Stimulated activated naive CD4-positive, alpha-beta T cell treated with Interleukin-2 at 50 U/mL for 16 hours (primary cell): ENCODE measurements around the gene PON1.

Experiments used
- DNase-seq: peaks from one replicate; lab custom pipeline; 2025; lab: John Stamatoyannopoulos, UW

The PON1 gene

DNA sequence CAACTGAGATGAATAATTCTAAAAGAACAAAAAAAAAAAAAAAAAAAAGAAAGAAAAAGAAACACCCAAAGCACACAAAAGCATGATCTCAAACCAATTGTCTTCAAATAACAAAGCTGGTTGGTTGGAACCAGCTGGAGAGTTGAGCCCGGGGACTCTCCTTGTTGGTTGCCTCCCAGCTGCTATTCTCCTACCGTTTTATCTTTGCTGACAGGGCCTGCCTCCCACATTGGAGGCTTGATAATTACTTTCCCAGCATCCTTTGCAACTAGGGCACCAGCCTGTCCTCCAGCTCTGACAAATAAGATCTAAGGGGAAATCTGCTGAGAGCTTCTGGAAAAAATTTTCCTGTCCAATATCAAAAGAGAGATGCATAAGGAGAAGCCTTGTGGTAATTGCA lies 6.8 kb downstream of the PON1 start:
- DNase-seq: no peak

- no peak for DNase-seq
Observed at GRCh38 chr7:95316588-95316987, 7.7 kb downstream of the PON1 start.

- no peak for DNase-seq
Observed at GRCh38 chr7:95312561-95312960, 11.8 kb downstream of the PON1 start.

DNA sequence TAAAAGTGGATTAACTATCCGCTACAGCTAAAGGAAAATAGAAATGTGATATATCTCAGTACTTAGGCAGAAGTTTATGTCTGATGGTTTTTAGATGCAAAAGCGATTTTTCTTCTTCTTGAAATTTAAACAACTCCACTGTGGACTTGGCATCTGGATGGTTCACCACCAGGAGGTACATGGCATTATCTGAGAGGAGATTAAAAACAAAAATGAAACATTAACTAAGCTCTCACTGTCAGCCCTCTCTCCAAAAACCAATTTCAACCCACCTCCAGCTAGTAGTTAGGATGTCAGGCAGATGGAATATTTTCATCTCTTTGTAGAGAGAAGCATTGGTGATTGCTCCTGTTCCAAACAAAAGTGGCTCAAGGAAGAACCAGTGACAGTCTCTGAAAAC lies 12.9 kb downstream of the PON1 start:
- no peak for DNase-seq

- DNase-seq: no peak
Observed at GRCh38 chr7:95309951-95310350, 14.4 kb downstream of the PON1 start.

DNA sequence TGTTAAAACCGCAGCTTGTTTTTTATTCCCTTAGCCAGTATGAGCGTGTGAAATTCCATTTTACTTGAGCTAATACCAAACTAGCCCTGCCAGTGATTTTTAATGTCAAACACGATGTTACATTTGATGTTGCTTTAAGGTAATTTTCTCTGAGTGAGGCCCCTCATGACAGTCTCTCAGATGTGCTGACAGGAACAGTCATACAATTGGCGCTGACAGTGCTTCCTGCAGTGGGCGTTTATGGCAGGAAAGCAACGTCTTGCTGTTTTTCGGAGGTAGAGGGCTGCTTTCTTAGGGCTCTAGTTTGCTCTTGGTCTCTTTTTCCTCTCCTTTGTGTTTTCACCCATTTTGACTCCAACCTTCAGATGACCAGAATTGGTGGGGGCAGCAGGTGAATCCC lies 19.3 kb downstream of the PON1 start:
- no peak for DNase-seq

GRCh38 chr7:95303013-95303905 lies 21.1 kb downstream of the PON1 start:
- no peak for DNase-seq

DNA sequence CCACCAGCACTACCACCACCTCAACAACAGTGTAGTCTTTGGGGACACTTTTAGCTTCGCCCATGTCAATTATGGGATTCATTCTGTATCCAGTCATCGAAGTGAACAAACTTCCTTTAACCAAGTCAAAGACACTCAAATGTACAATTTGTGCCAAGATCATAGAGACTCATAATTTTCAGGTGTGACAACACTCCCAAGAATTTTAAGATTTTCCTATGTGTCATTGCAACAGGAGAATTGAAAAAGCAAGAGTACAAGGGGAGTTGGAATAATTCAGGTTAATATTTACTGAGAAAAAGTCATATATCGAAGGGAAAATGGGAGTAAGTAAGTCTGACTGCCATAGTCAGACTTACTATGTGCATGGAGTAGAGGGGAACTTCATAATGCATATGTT lies 26.2 kb downstream of the PON1 start:
- DNase-seq: no peak

DNA sequence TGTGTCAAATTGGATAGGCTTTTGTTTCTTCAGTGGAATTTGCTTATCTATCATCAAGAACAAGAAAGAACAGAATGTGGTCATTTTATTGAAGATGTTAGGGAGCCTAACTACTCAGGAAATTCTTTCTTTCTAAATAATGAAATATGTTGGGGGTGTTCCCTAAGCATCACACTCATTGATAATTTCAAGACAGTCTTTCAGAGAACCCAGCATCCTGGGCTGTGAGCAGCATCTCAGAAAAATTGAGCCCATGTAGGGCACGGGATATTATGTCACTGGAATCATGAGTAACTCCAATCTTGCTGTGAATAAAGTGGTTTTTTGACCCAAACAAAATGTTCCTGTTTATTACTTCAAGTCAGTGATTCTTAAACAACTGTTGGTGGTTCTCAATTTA lies 27.3 kb downstream of the PON1 start:
- no peak for DNase-seq

DNA sequence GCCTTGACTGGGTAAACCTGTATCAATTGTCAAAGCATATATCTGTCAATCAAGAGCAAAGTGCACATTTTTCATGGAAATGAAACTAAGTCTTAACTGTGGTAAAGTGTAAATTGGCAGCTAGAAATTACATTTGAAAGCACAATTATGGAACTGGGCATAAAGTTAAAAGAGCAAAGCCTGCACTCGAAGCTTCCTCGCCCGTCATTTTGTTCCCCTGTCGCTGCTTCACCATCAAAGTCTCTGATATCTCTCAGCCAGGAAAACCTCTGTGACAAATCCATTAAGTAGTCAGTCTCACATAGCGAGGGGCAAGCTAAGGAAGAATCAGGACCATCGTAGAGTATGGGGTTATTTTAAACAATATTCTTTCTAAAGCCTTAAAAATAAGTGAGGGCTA lies 27.9 kb downstream of the PON1 start:
- DNase-seq: no peak

GRCh38 chr7:95295397-95295796 lies 28.9 kb downstream of the PON1 start:
- no peak for DNase-seq

GRCh38 chr7:95290166-95290830 lies 34.0 kb downstream of the PON1 start:
- DNase-seq: no peak

GRCh38 chr7:95286096-95286495 lies 38.2 kb downstream of the PON1 start:
- DNase-seq: no peak

DNA sequence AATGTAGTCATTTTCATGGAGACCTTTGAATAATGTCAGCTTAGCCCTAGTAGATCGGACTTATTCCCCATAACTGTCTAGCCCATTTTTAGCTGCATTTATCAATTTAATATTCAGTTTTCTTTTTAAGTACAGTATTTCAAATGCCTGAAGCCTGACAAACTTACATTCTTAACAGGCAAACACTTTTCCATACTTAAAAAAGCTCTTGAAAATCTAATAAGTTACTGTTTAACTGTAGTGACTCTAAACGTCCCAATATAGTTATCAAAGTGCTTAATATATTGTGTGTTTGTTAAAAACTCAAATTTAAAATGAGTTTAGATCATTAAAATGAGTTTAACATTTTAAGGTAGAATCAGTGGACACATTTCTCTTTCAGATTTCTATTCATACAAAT lies 44.9 kb downstream of the PON1 start:
- no peak for DNase-seq

DNA sequence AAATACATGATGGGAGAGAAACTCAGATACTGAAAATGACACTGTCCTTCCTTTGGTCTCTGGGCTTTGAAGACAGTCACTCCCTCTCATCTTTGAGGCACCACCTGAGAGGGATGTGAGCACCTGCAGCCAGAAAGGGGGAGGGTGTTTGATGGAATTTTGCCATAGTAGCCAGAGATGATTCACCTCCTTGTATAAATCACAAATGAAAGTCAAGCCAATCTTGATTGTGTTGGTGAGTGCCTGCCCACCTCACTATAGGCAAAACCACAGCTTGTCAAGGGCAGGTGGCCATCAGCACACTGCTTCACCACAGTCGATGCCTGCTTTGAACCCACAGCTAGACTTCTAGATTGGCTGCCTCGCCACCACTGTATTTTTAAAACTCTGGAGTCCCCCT lies 48.2 kb downstream of the PON1 start:
- no peak for DNase-seq

GRCh38 chr7:95269640-95270039 lies 54.7 kb downstream of the PON1 start:
- no peak for DNase-seq

DNA sequence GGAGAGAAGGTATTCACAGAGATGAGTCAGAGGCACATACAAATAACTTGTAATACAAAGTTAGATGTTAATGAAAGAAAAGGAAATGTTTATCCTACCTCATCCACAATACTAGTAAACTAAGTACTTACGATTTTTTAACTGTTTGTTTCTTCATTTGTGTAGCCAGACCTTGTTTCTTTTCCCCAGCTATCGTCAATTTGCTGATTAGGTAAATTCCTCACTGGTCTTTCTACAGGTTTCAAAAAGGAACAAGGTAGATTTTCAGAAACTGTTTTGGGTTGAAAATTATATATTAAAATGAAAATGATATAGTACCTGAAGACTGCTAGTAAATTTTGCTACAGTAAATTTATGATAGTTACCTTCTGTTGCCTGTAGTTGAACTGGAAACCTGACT lies 56.6 kb downstream of the PON1 start:
- DNase-seq: no peak

- DNase-seq: no peak
Observed at GRCh38 chr7:95265634-95266033, 58.7 kb downstream of the PON1 start.

DNA sequence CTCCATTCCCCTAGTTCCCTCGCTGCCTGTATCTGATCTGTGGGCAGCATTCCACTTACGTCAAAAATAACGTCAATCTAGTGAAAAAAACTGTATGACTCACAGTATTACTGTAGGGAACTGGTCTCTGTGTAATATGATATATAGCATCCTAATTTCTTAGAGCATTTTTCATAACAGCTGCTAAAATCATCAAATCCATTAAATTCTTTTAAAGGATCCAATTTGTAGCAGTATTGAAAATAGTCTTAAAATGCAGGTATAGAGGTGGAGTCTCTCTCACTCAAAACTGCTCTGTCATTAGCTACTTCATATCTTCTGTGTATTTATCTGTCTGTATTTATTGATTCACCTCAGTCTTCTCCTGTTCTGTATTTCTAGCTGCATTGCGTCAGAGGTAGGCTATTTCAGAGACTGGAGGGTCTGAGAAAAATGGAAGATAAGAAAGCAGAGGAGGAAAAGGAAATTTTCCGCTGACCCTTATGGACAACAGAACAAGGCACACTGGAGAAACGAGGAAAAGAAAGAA lies 59.9 kb downstream of the PON1 start:
- no peak for DNase-seq

DNA sequence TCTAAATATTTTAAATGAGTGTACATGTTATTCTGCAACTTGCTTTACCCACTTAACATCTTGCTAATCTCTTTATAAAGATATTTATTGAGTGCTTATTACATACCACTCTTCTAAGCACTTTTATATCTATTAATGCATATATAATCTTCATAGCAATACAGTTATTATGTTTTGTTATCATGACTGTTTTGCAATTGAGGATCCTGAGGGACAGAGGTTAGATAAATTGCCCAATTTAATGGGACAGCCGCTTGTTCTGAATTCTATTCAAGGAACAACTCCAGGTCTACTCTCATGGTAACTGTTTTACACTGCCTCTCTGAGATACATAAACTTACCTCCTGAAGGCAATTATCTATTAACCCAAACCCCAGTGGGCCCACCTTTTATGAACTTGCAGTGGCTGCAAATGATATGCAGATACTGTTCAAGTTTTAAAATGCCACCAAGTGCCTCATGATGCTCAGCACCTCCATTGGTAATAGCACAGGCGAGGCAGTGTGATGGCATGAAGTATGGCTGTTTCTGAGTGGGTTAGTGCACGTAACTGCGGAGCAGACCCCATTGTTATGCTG lies 60.5 kb downstream of the PON1 start:
- no peak for DNase-seq

DNA sequence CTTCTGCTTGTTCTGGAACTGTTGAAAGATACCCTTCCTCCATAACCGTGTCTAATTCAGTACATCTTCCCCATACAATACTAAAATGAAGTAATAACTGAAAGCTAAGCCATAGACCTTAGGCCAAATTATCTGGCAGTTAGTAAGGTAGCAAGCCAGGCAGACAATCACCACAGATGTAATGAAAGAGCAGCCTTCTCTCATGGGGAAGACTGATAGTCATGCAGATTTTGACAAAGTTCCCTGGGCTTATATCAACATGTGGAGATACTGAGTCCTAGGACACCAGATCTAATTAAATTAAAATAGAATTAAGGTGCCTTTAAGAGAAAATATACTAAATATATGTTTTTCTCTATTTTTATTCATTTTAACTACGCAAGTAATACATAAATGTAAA lies 61.5 kb downstream of the PON1 start:
- no peak for DNase-seq

DNA sequence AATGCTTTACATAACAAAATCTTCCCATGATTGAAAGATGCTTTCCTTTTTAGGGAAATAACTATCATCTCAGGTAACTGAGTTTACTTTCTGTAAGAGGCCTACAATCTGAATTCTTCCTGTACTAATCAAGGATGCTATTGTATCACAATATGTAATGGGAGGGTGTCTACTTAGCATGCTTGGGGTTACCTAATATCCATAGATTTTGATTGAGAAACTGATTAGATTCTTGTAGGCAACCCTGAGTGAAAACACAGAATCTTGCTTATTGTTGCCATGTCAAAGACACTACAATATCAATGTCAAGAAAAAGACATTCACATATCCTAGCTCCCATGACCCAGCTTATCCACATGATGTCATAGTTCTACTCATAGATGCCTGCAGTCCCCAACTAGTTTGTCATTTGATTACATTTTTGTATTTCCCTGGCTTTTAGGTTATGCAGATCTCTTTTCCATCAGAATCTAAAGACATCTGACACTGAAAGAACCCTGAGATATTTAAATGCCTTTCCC lies 62.4 kb downstream of the PON1 start:
- no peak for DNase-seq

DNA sequence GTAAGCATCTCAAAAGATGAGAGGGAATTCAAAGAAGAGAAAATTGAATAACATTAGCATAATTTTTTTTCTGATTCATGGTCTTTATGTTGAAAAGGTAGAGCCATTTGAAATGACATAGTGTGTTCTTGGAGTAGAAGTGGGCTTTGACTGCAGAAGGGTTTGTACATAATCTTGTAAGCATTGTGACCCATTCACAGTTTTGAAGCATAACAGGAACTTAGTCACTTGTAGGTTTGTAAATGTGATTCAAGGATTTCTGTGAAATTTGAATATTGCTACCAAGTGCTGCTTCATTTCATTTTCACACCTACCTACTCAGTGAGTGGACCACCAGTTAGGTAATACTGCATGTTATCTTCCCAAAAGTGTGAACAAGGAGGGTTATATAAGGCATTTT lies 68.6 kb downstream of the PON1 start:
- no peak for DNase-seq
